Large intestine (tissue), 3 donors: ENCODE results near the gene PHF21A. TPM values are rescaled to one million over a fixed set of nuclear protein-coding genes. Genes with fewer than 3 reads are reported as not detected.
A peak's percentile ranks its signal among the peaks of the same experiment; 100 is the strongest.

ENCODE experiments used
- DNase-seq, 2 donors: peaks; one replicate each; pipeline versions ENCODE4 v3.0.0 to v3.0.0-alpha.2; 2013
- H3K27ac ChIP-seq: one replicate; pipeline ENCODE4 v1.5.1; 2013; ENCODE audit warnings: low read length
- H3K27me3 ChIP-seq: 2 replicates; pipeline ENCODE4 v1.6.1; 2013; ENCODE audit warnings: low read length; ENCODE audit not compliant: control insufficient read depth, insufficient read depth
- H3K36me3 ChIP-seq: 2 replicates; pipeline ENCODE4 v1.6.1; 2013; ENCODE audit warnings: low read length; ENCODE audit not compliant: control insufficient read depth, insufficient read depth
- H3K4me1 ChIP-seq: one replicate; pipeline ENCODE4 v1.6.1; 2013; ENCODE audit warnings: low read length; ENCODE audit not compliant: control insufficient read depth, insufficient read depth
- H3K4me3 ChIP-seq: one replicate; pipeline ENCODE4 v1.5.1; 2013; ENCODE audit warnings: low read length
- H3K9me3 ChIP-seq: one replicate; pipeline ENCODE4 v1.6.1; 2013; ENCODE audit warnings: mild to moderate bottlenecking, low read depth, low read length, moderate library complexity; ENCODE audit not compliant: control insufficient read depth
- whole genome bisulfite sequencing: methylation state at CpG from one replicate; pipeline ENCODE4 v1.1.5; 2013; ENCODE audit warnings: low lambda C conversion rate; ENCODE audit not compliant: insufficient coverage; 5-methylcytosine and 5-hydroxymethylcytosine counted together
- polyA plus RNA-seq: library from polyadenylated mRNA; unstranded; fragments of 120-200 nt; gene quantifications from one replicate; pipeline ENCODE4 v1.2.1, GENCODE V29; 2013

The PHF21A gene
- polyA plus RNA-seq, 1 donor, result 25.6 TPM

DNA sequence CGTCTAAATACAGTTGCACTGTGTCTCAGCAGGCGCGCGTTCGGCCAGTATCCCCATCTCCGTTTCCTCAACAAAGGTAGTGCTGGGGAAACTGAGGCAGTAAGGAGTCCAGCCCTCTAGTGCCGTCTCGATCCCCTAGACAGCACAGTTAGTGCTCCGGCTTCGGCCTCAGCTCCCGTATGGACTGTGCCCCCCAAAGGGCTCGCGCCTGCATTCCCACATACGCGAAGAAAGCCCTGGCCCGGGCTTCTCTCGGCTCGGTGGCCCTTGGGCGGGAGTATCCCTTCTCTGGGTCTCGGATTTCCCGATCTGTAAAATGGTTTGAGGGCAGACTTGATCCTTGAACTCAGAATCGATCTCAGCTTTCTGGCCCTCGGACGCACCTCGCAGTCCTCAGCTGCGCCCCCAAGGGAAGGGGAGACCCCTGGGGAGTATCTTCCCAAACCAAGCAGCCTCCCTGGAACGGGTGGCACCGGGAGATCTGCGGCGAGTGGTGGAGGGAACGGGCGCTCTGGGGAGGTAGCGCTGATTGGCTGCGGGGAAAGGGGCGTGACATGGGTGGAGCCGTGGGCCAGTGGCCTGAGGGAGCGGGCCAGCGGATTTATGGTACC lies 202.8 kb downstream of the PHF21A start:
- no peaks in the 10 kb centered on the region for H3K9me3 ChIP-seq
- no CpG with 5 or more reads among the region's 38 CpGs for WGBS
- peak overlapping the region; percentile 67 for H3K27ac ChIP-seq
- peaks cover 11% of the 10 kb centered on the region for H3K4me1 ChIP-seq
- H3K4me3 ChIP-seq, result peak overlapping the region; percentile 91
- DNase-seq, result peak; percentile 44 to 69
- H3K36me3 ChIP-seq, result peaks cover 25% of the 10 kb centered on the region
- peaks cover 21% of the 10 kb centered on the region for H3K27me3 ChIP-seq

DNA sequence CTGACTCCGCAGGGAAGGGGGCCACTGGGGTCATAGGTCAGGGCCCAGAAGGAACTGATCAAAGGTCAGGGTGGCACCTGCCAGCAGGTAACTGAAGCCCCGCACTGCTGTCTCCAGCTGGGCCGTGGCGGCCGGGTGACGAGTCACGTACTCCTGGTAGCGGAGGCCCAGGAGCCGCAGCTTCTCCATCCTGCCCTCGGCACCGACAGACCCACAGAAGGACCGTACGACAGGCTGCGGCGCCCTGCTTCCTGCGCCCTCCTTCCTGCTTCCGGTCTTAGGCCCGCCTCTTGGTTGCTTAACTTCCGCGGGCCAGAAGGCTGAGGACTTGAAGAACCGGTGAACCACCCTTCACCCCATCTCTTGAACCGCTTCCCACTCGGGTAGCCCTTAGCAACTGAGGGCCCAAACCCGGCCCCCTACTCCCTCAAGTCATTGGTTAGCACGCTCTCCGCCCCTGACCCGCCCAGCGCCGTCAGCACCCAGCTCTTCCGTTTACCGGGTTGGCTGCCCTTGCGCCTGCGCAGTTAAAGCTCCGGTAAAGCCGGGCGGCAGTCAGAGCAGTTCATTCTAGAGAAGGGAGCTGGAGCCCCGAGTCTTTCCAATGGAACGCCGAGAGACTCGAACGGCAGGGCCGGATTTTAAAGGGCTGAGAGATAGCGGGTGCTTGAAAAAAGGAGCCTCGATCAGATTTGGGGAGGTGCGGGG lies 203.5 kb downstream of the PHF21A start, which contains the start of gene PEX16:
Gene PEX16, minus strand, starts transcription at position 255 of the 708 bp plus-strand sequence. Its CDS starts 66 bp downstream, at position 189.
- no CpG with 5 or more reads among the region's 45 CpGs for WGBS
- H3K4me1 ChIP-seq, result peaks cover 11% of the 10 kb centered on the region
- peaks cover 16% of the 10 kb centered on the region for H3K27me3 ChIP-seq
- peaks cover 30% of the 10 kb centered on the region for H3K36me3 ChIP-seq
- peak within 1 kb of the TSS; percentile 91 for H3K4me3 ChIP-seq
- H3K9me3 ChIP-seq, result no peaks in the 10 kb centered on the region
- DNase-seq, result peak; percentile 98
- peak within 1 kb of the TSS; percentile 67 for H3K27ac ChIP-seq

DNA sequence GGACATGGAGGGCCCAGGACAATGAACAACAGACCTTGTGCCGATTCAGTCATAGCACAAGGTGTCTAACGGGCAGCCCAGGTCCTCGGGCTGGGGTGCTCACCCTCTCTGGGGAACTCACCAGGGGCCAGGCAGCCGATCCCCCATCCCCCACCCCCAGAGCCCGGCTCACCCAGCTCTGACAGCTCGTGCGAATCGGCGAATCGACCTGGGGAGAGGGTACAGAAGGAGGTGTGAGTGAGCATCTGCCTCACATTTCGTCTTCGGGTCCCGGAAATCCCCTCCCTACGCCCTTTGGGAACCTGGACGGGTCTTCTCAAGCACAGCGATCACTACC lies 204.0 kb downstream of the PHF21A start:
- no peak for DNase-seq
- Histone ChIP-seq H3K36me3 (peaks cover 30% of the 10 kb centered on the region), H3K27me3 (peaks cover 14% of the 10 kb centered on the region), H3K4me1 (peaks cover 11% of the 10 kb centered on the region), H3K9me3 (no peaks in the 10 kb centered on the region), H3K27ac (peak overlapping the region; percentile 67), H3K4me3 (peak overlapping the region; percentile 91)
- no CpG with 5 or more reads among the region's 16 CpGs for WGBS

DNA sequence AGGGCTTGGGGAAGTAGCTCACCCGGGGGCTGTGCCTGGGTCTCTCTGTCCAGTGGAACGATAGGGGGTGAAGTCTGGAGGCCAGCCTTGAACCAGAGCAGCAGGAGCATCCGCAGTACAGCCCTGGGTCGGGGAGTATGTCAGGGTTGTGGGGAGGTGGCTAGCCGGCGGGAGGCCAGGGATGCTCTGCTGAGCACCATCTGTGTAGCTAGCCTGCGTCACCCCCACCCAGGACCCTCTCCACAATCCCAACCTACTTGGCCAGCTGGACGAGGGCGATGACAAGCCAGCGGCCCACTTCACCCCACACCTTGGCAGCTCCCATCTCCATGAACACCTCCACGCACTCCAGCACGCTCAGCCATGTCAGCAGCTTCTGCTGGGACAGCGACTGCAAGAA lies 205.8 kb downstream of the PHF21A start:
- H3K4me1 ChIP-seq, result peaks cover 5% of the 10 kb centered on the region
- no peaks in the 10 kb centered on the region for H3K9me3 ChIP-seq
- no peak overlapping the region for H3K27ac ChIP-seq
- WGBS, result no CpG with 5 or more reads among the region's 13 CpGs
- H3K36me3 ChIP-seq, result peaks cover 45% of the 10 kb centered on the region
- H3K4me3 ChIP-seq, result no peak overlapping the region
- H3K27me3 ChIP-seq, result no peaks in the 10 kb centered on the region
- no peak for DNase-seq

DNA sequence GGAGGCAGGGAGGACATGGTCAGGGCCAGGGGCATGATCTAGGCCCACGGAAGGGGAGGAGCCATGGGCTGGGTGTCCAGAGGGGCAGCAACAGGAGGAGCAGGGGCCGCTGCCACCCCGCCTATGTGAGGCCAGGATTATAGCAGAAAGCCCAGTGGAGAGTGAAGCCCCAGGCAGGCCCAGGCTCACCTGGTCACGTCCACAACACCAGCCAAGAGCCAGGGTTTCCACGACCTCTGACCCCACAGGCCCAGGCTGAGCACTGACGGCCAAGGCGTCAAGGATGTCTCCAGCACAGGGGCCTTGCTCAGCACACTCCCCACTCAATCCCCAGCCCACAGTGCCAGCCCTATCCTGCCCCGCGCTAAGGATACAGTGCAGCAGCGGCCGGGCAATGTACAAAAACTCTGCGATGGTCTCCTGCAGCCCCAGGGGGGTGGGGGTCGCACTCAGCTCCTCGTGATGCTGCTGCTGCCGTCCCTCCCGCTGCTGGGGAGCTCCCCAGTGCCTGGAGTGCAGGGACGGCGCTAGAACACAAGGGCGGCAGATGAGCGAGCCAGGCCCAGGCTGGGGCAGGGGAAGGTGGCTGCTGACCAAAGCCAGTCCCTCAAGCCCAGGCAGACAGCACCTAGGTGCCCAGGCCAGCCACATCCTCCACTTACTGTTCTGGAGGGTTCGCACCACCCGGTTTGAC lies 207.2 kb downstream of the PHF21A start:
- WGBS, result no CpG with 5 or more reads among the region's 22 CpGs
- no peak overlapping the region for H3K27ac ChIP-seq
- H3K36me3 ChIP-seq, result peaks cover 57% of the 10 kb centered on the region
- no peak for DNase-seq
- H3K4me1 ChIP-seq, result peaks cover 5% of the 10 kb centered on the region
- H3K27me3 ChIP-seq, result no peaks in the 10 kb centered on the region
- no peak overlapping the region for H3K4me3 ChIP-seq
- no peaks in the 10 kb centered on the region for H3K9me3 ChIP-seq

DNA sequence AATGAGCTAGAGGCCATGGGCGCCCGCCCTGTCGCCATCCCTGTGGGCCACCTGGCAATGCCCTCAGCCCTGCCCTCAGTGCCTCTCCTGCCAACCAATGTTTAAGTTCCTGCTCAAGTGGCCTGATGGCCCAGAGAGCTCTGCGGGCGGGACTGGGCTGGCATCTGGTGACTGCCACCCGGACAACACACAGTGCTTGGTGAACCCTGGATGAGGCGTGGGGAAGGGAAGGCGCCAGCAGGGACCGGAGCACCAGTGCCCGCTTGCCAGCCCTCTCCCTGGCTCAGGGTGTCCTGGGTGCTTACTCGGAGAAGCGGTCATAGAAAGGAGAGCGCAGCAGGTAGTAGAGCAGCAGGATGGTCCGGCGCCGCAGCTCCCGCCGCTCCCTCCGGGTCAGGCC lies 207.7 kb downstream of the PHF21A start:
- Histone ChIP-seq H3K27me3 (no peaks in the 10 kb centered on the region), H3K9me3 (no peaks in the 10 kb centered on the region), H3K36me3 (peaks cover 61% of the 10 kb centered on the region), H3K4me3 (no peak overlapping the region), H3K4me1 (peaks cover 5% of the 10 kb centered on the region), H3K27ac (no peak overlapping the region)
- WGBS, result no CpG with 5 or more reads among the region's 19 CpGs
- DNase-seq, result no peak

DNA sequence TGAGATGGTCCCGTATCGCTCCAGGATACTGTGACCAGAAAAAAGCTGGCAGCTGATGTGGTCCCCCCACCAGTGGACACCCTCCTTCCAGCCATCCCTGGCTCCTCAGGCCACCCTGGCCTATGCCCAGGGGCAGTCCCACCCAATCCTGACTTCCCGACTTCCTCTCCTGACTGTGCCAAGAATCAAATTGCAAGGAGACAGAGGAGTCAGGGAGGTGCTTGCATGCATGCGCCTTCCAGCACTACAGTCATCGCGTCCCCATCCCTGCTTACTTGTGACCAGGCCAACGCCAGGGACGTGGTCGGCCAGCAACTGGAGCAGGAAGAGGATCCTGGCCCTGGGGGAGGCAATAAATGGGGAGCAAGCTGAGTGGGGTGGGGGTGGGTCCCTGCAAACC lies 210.6 kb downstream of the PHF21A start:
- H3K4me1 ChIP-seq, result no peaks in the 10 kb centered on the region
- H3K27me3 ChIP-seq, result no peaks in the 10 kb centered on the region
- no peak overlapping the region for H3K4me3 ChIP-seq
- H3K36me3 ChIP-seq, result peaks cover 58% of the 10 kb centered on the region
- no peaks in the 10 kb centered on the region for H3K9me3 ChIP-seq
- WGBS, result no CpG with 5 or more reads among the region's 9 CpGs
- no peak overlapping the region for H3K27ac ChIP-seq
- DNase-seq, result no peak

DNA sequence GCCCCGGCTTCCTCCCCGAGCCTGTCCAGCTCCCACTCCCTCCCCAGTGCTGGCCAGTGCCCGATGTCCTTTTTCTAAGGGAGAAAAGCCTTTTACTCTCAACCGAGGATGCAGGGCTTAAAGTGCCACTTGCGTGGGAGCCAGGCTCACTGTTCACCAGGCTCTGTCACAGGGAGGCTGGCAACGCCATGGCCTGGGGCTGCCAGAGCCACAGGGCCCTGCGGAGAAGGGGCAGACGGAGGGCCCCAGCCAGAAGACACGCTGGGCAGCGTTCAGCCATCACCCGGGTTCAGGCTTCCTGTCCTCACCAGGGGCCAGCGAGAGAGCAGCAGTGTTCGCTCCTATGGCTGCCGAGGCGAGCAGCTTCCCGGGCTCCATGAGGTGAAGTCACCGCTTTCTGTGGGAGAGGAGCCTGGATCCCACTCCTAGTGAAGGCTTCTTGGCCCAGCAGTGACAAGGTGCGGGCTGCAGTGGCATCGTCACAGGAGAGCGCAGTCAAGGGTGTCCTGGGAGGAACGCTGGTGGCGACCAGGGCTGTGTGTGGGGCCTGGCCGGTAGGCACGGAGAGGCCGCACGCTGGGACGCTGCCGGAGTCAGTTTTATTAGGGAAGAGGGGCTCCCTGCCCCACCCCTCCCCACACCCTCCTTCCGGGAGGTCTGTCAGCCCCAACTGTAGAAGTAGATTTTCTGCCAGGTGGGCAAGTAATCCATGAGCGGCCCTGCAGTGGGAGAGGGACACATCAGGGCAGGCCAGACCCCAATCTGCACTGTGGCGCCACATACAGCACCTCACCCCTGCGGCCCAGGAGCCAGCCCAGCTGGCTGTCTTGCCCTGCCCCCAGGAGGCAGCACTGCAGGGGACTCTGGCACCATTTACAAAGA lies 211.4 kb downstream of the PHF21A start:
- peaks cover 51% of the 10 kb centered on the region for H3K36me3 ChIP-seq
- DNase-seq, result no peak
- no peak overlapping the region for H3K27ac ChIP-seq
- no peaks in the 10 kb centered on the region for H3K27me3 ChIP-seq
- H3K4me1 ChIP-seq, result no peaks in the 10 kb centered on the region
- no CpG with 5 or more reads among the region's 32 CpGs for WGBS
- H3K4me3 ChIP-seq, result no peak overlapping the region
- no peaks in the 10 kb centered on the region for H3K9me3 ChIP-seq

DNA sequence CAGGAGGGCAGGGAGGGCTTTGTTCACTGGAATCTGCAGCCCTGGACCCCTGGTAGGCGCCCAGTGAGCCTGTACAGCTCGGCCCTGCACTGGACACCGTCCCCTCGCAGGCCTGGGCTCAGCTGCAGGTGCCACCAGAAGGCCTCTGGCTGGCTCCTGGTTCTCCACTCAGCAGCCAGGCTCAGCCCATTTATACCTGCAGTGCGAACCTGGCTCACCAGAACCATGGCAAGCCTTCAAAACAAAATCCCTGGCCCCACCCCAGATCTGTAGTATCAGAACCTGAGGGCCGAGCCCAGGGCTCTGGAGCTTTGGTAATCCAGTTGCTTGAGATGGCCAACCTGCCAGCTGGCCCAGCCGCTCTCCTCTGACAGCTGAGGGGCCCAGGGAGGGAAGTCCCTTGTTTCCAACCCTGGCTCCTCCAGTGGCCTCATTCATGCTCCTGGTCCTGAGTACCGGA lies 213.3 kb downstream of the PHF21A start:
- Histone ChIP-seq H3K4me1 (no peaks in the 10 kb centered on the region), H3K9me3 (no peaks in the 10 kb centered on the region), H3K27me3 (no peaks in the 10 kb centered on the region), H3K36me3 (peaks cover 36% of the 10 kb centered on the region), H3K27ac (no peak overlapping the region), H3K4me3 (no peak overlapping the region)
- WGBS, result no CpG with 5 or more reads among the region's 8 CpGs
- no peak for DNase-seq
